Panc1 (cell line): Measurements from ENCODE around the gene MLLT3. TPM values are rescaled to one million over a fixed set of nuclear protein-coding genes. Genes with fewer than 3 reads are reported as not detected.

Source experiments
- ATAC-seq: fragments of 200-7000 bp; cut with Tn5 transposase; 2 replicates; pipeline ENCODE4 v1.9.1; 2020; ENCODE audit warnings: mild to moderate bottlenecking, moderate library complexity
- BruUV-seq: library from RNA; stranded (reverse); fragments of 400-500 nt; replicated peaks from 2 replicates; lab custom pipeline; 2021; lab: Mats Ljungman, UMichigan
- CTCF ChIA-PET: fragments of 300-600 bp; sonication (Branson Sonifier 250); formaldehyde crosslinking; loops from one replicate; lab custom pipeline; 2022; ENCODE audit warnings: antibody characterized with exemption; lab: Charles Lee
- POLR2A ChIA-PET: fragments of 300-600 bp; sonication (Branson Sonifier 250); formaldehyde crosslinking; loops from one replicate; lab custom pipeline; 2022; ENCODE audit warnings: antibody characterized with exemption; lab: Charles Lee
- DNase-seq: peaks from one replicate; pipeline ENCODE4 v3.0.0-alpha.2; 2010; ENCODE audit warnings: low read depth, low spot score
- H3K27ac ChIP-seq: 2 replicates; pipeline ENCODE4 v1.5.1; 2011; ENCODE audit warnings: mild to moderate bottlenecking, low read length, inconsistent platforms
- H3K27me3 ChIP-seq: fragments of 200-500 bp; sonication (Bioruptor generic); 2 replicates; pipeline ENCODE4 v1.6.0; 2014; ENCODE audit warnings: low read length, inconsistent platforms; ENCODE audit not compliant: control insufficient read depth, insufficient read depth
- H3K36me3 ChIP-seq: fragments of 200-500 bp; sonication (Bioruptor generic); 2 replicates; pipeline ENCODE4 v1.5.1; 2014; ENCODE audit warnings: inconsistent platforms, mild to moderate bottlenecking, low read length, moderate library complexity; ENCODE audit not compliant: control insufficient read depth, insufficient read depth
- H3K4me1 ChIP-seq: 2 replicates; pipeline ENCODE4 v1.5.1; 2011; ENCODE audit warnings: inconsistent platforms, mild to moderate bottlenecking, low read length, moderate library complexity; ENCODE audit not compliant: control insufficient read depth, insufficient read depth
- H3K4me3 ChIP-seq, 2 experiments: 2 replicates each; pipeline ENCODE4 v1.5.1; 2011 to 2012; ENCODE audit warnings: low read depth in 2 of 2, low read length in 2 of 2, mild to moderate bottlenecking in 2 of 2, inconsistent platforms in 1 of 2, moderate library complexity in 1 of 2
- H3K9me3 ChIP-seq: fragments of 200-500 bp; sonication (Bioruptor generic); 2 replicates; pipeline ENCODE4 v1.5.1; 2014; ENCODE audit warnings: low read depth, mild to moderate bottlenecking, inconsistent platforms, low read length, moderate library complexity; ENCODE audit not compliant: control insufficient read depth, insufficient read depth
- POLR2AphosphoS5 ChIP-seq: IDR thresholded peaks from 2 replicates; pipeline ENCODE4 v1.6.1; 2012; ENCODE audit warnings: mild to moderate bottlenecking, low read depth, low read length, moderate library complexity
- SIN3A ChIP-seq: IDR thresholded peaks from 2 replicates; pipeline ENCODE4 v1.6.1; 2012; ENCODE audit warnings: low read depth, mild to moderate bottlenecking, low read length, moderate library complexity, borderline replicate concordance; ENCODE audit not compliant: insufficient read depth
- TCF7L2 ChIP-seq: IDR thresholded peaks from 2 replicates; pipeline ENCODE4 v1.6.1; 2011; ENCODE audit warnings: mild to moderate bottlenecking, low read depth, low read length, inconsistent platforms
- in situ Hi-C: cut with HindIII; loops from 2 replicates; pipeline ENCODE4 v1.10.0; 2016; ENCODE audit warnings: low sequenced_read_pairs, low pct_unique_long_range_greater_than_20kb
- intact Hi-C: fragments of 100-400 bp; cut with micrococcal nuclease; formaldehyde crosslinking; loops from one replicate; pipeline ENCODE4 v1.10.0; 2022; ENCODE audit not compliant: unreplicated experiment
- total RNA-seq: library from RNA; stranded (reverse); gene quantifications from one replicate; pipeline ENCODE4 v1.2.1, GENCODE V29; 2021; ENCODE audit not compliant: unreplicated experiment
- TF ChIP-seq, protein P1 (sequence below): fragments of 450-650 bp; IDR thresholded peaks from 2 replicates; pipeline ENCODE4 v1.5.1; 2017; ENCODE audit warnings: mild to moderate bottlenecking
- TF ChIP-seq, protein P2 (sequence below), 2 experiments: IDR thresholded peaks; 2 replicates each; pipeline ENCODE4 v1.6.1; 2011 to 2012; ENCODE audit warnings: low read depth in 2 of 2, control low read depth in 1 of 2, low read length in 1 of 2, mild to moderate bottlenecking in 1 of 2, moderate library complexity in 1 of 2; ENCODE audit not compliant: insufficient read depth in 1 of 2

The MLLT3 gene
- total RNA-seq, 1 experiment from 2014 or later: 0.49 TPM

DNA sequence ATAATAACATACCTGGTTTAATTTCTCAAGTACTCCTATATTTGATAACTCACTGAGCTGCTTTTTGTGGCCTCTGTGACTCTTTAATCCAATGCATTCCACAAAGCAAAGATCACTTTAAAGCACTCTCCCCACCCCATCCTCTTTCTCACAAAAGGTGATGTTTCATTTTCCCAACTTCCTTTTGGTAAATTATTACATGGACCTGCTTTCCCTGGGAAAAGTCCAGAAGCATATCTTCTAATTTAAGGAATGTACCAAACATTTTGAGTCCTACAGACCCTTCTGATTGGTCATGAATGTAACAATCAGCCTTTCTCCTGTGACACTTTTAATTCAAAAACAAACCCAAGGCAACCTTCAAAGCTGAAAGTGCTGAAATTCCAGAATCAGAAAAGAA is 71.1 kb downstream of the MLLT3 start:
- ChIA-PET CTCF (no interaction called here), POLR2A (no interaction called here)
- H3K27ac ChIP-seq: no peak overlapping the region
- no peaks in the 10 kb centered on the region for H3K36me3 ChIP-seq
- TF ChIP-seq, protein P1, sequence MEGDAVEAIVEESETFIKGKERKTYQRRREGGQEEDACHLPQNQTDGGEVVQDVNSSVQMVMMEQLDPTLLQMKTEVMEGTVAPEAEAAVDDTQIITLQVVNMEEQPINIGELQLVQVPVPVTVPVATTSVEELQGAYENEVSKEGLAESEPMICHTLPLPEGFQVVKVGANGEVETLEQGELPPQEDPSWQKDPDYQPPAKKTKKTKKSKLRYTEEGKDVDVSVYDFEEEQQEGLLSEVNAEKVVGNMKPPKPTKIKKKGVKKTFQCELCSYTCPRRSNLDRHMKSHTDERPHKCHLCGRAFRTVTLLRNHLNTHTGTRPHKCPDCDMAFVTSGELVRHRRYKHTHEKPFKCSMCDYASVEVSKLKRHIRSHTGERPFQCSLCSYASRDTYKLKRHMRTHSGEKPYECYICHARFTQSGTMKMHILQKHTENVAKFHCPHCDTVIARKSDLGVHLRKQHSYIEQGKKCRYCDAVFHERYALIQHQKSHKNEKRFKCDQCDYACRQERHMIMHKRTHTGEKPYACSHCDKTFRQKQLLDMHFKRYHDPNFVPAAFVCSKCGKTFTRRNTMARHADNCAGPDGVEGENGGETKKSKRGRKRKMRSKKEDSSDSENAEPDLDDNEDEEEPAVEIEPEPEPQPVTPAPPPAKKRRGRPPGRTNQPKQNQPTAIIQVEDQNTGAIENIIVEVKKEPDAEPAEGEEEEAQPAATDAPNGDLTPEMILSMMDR: no peak
- TF ChIP-seq POLR2AphosphoS5 (no peak), TCF7L2 (no peak), SIN3A (no peak)
- TF ChIP-seq, protein P2, sequence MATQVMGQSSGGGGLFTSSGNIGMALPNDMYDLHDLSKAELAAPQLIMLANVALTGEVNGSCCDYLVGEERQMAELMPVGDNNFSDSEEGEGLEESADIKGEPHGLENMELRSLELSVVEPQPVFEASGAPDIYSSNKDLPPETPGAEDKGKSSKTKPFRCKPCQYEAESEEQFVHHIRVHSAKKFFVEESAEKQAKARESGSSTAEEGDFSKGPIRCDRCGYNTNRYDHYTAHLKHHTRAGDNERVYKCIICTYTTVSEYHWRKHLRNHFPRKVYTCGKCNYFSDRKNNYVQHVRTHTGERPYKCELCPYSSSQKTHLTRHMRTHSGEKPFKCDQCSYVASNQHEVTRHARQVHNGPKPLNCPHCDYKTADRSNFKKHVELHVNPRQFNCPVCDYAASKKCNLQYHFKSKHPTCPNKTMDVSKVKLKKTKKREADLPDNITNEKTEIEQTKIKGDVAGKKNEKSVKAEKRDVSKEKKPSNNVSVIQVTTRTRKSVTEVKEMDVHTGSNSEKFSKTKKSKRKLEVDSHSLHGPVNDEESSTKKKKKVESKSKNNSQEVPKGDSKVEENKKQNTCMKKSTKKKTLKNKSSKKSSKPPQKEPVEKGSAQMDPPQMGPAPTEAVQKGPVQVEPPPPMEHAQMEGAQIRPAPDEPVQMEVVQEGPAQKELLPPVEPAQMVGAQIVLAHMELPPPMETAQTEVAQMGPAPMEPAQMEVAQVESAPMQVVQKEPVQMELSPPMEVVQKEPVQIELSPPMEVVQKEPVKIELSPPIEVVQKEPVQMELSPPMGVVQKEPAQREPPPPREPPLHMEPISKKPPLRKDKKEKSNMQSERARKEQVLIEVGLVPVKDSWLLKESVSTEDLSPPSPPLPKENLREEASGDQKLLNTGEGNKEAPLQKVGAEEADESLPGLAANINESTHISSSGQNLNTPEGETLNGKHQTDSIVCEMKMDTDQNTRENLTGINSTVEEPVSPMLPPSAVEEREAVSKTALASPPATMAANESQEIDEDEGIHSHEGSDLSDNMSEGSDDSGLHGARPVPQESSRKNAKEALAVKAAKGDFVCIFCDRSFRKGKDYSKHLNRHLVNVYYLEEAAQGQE (IDR thresholded peaks at IDR 0.05; ENCODE audit: insufficient read depth in 1 of 2, low read depth in 2 of 2, low read length in 1 of 2): no peak
- ATAC-seq (no peak), DNase-seq (no peak)
- BruUV-seq: no TSS peak
- in situ Hi-C loops (no loop called here), intact Hi-C loops (no loop called here)
- no peaks in the 10 kb centered on the region for H3K27me3 ChIP-seq
- H3K9me3 ChIP-seq: no peaks in the 10 kb centered on the region
- H3K4me1 ChIP-seq: no peaks in the 10 kb centered on the region
- H3K4me3 ChIP-seq: no peak overlapping the region

DNA sequence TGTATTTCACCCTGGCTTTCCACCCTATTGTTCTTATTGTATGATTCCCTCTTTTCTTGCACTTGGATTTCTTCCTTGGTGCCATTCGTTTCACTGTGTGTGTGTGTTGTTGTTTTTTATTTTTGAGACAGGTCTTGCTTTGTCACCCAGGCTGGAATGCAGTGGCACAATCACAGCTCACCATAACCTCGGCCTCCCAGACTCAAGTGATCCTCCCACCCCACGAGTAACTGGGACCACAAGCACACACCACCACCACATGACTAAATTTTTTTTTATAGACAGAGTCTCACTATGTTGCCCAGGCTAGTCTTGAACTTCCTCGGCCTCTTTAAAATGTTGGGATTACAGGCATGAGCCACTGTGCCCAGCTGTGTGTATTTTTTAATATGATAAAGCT is 72.0 kb downstream of the MLLT3 start:
- ChIA-PET CTCF (no interaction called here), POLR2A (no interaction called here)
- Histone ChIP-seq H3K4me3 (no peak overlapping the region), H3K4me1 (no peaks in the 10 kb centered on the region), H3K27ac (no peak overlapping the region), H3K36me3 (no peaks in the 10 kb centered on the region), H3K27me3 (no peaks in the 10 kb centered on the region), H3K9me3 (no peaks in the 10 kb centered on the region)
- intact Hi-C loops: no loop called here
- DNase-seq: no peak
- in situ Hi-C loops: no loop called here
- TF ChIP-seq, protein P2 (IDR thresholded peaks at IDR 0.05; ENCODE audit: insufficient read depth in 1 of 2, low read depth in 2 of 2, low read length in 1 of 2): no peak
- TF ChIP-seq TCF7L2: no peak
- TF ChIP-seq POLR2AphosphoS5: no peak
- TF ChIP-seq, protein P1: no peak
- no peak for TF ChIP-seq SIN3A
- no TSS peak for BruUV-seq
- no peak for ATAC-seq
